ENCODE measurements around the gene MAP3K10. TPM values are rescaled to one million over a fixed set of nuclear protein-coding genes. Genes with fewer than 3 reads are reported as not detected.
A peak's percentile ranks its signal among the peaks of the same experiment; 100 is the strongest.

The MAP3K10 gene
- total RNA-seq, 3 donors from 2014 or later, result 11.0 to 23.3 (median 12.2) TPM

- peaks cover 11% of the 10 kb centered on the region for H3K4me1 ChIP-seq (ENCODE audit: low read depth)
Observed at GRCh38 chr19:40193587-40193849, 2.3 kb downstream of the MAP3K10 start.

GRCh38 chr19:40198272-40198990 lies 7.2 kb downstream of the MAP3K10 start:
- Histone ChIP-seq H3K4me1 (ENCODE audit: low read depth) (no peaks in the 10 kb centered on the region), H3K9me3 (no peaks in the 10 kb centered on the region), H3K4me3 (no peak overlapping the region), H3K36me3 (ENCODE audit: low read depth) (no peaks in the 10 kb centered on the region)
- ATAC-seq, result no peak
- no peak for TF ChIP-seq CTCF (IDR thresholded peaks at IDR 0.05)
- DNase-seq, result no peak
- intact Hi-C loops (cut with DNase I, micrococcal nuclease), result no loop called here

More at GRCh38 chr19:40193587-40193849, 2.3 kb downstream of the MAP3K10 start:
- no peaks in the 10 kb centered on the region for H3K36me3 ChIP-seq (ENCODE audit: low read depth)
- H3K9me3 ChIP-seq, result no peaks in the 10 kb centered on the region
- no peak overlapping the region for H3K4me3 ChIP-seq
- intact Hi-C loops (cut with DNase I, micrococcal nuclease), result no loop called here
- TF ChIP-seq CTCF (IDR thresholded peaks at IDR 0.05), result no peak
- ATAC-seq (no peak), DNase-seq (no peak)

GRCh38 chr19:40200341-40201099 lies 9.3 kb downstream of the MAP3K10 start:
- DNase-seq (no peak), ATAC-seq (peak; percentile 25)
- Histone ChIP-seq H3K36me3 (ENCODE audit: low read depth) (no peaks in the 10 kb centered on the region), H3K9me3 (no peaks in the 10 kb centered on the region), H3K4me3 (no peak overlapping the region), H3K4me1 (ENCODE audit: low read depth) (no peaks in the 10 kb centered on the region)
- intact Hi-C loops (cut with DNase I, micrococcal nuclease), result no loop called here
- TF ChIP-seq CTCF (IDR thresholded peaks at IDR 0.05), result no peak

- no peaks in the 10 kb centered on the region for H3K36me3 ChIP-seq (ENCODE audit: low read depth)
- no peak for TF ChIP-seq CTCF (IDR thresholded peaks at IDR 0.05)
- DNase-seq, result no peak
- no peak overlapping the region for H3K4me3 ChIP-seq
- intact Hi-C loops (cut with DNase I, micrococcal nuclease), result no loop called here
- H3K4me1 ChIP-seq (ENCODE audit: low read depth), result no peaks in the 10 kb centered on the region
- no peak for ATAC-seq
- H3K9me3 ChIP-seq, result no peaks in the 10 kb centered on the region
Observed at GRCh38 chr19:40204381-40204780, 13.2 kb downstream of the MAP3K10 start.

GRCh38 chr19:40205760-40206159 lies 14.5 kb downstream of the MAP3K10 start:
- Histone ChIP-seq H3K4me1 (ENCODE audit: low read depth) (no peaks in the 10 kb centered on the region), H3K9me3 (no peaks in the 10 kb centered on the region), H3K4me3 (no peak overlapping the region), H3K36me3 (ENCODE audit: low read depth) (no peaks in the 10 kb centered on the region)
- intact Hi-C loops (cut with DNase I, micrococcal nuclease), result no loop called here
- ATAC-seq, result no peak
- TF ChIP-seq CTCF (IDR thresholded peaks at IDR 0.05), result no peak
- DNase-seq, result no peak

All from mucosa of descending colon (tissue), 3 donors.